CD4-positive, alpha-beta T cell treated with Interleukin-2 at 100 ng/mL for 4 hours (primary cell): Measurements from ENCODE around the gene CYGB.

ENCODE experiments used
- DNase-seq: peaks from one replicate; pipeline ENCODE4 v3.0.0-alpha.2; 2020; ENCODE audit warnings: low spot score

CYGB gene

DNA sequence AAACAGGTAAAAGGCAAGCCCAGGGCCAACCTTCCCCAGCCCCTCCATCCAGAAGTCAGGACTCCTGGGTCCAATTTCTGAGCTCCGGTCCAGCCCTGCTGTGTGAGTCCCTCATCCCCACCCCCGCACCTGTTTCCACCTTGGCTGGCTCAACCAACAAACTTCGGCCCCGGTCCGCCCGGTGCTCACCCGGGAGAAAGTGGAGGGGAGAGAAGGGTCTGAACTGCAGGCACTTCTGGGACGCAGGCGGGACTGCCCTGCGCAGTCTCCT lies 36.8 kb downstream of the CYGB start:
- DNase-seq, result no peak

GRCh38 chr17:76500074-76500746 lies 37.3 kb downstream of the CYGB start:
- DNase-seq, result no peak

GRCh38 chr17:76499267-76499667 lies 38.2 kb downstream of the CYGB start:
- no peak for DNase-seq

DNA sequence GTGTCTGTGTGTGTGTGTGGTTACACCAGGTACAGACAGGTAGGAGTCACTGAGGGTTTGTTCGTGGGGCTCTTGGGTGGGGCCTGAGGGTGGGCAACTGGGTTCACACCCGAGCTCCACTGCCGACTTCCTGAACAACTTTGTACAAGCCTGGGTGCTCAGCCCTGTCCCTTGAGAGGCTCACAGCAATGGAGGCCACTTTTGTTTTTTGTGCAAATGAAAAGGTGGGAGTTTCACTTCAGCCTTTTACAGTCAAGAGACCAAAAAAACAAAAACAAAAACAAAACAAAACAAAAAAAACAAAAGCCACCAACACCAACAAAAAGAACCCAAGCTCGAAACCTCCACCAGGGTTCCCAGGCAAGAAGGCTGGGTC lies 38.6 kb downstream of the CYGB start:
- peak; percentile 26 for DNase-seq

DNA sequence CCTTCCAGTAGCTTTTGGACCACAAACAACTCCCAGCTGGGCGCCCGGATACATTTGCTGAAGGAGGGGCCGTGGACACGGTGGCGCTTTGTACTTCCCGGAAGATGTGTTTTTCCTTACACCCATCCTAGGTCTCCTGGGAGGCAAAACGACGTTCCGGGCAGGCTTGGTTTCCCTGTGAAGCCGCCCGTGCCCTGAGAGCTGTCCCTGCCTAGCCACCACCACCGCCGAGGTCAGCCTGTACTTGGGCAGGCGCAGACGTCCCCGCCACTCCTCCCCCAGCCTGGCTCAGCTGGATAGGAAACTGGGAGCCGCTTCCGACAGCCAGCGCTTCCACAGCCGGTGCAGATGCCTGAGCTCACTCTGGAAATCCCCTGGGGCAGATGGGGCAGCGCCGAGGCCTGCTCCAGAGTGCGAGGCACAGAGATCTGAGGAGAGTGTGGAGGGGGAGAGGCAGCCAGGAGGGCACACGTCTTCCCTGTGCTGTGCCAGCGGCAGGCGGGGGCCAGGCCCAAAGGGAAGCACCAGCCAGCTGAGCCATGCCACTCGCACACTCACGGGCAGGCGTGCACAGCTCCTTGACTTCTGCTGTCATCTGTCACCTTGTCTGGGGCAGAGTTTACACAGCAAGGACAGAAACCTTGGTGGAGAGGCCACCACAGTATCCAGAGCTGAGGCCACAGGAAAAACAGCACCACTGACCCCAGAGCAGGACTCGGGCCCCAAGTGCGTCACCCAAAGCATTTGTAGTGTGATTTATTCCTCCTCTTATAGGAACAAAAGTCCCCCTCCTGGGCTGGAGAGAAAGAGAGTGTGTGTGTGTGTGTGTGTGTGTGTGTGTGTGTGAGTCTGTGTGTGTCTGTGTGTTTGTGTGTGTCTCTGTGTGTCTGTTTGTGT lies 39.3 kb downstream of the CYGB start:
- DNase-seq, result no peak

- DNase-seq, result no peak
Measured at GRCh38 chr17:76497699-76497978, 39.9 kb downstream of the CYGB start.

DNA sequence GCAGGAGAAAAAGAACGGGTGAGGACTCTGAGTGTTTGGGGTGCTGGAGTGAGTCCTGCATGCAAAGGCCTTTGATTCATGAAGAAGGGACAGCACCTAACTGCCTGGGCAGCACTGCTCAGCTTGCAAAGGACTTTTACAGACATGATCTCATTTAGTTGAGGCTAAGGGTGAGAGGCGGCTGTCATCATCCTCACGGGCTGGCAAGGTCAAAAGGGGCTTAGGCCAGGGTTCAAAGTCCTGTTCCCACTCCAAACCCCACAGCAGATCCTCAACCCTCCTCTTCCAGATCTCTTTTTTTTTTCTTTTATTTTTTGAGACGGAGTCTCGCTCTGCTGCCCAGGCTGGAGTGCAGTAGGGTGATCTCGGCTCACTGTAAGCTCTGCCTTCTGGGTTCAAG lies 41.0 kb downstream of the CYGB start:
- no peak for DNase-seq

DNA sequence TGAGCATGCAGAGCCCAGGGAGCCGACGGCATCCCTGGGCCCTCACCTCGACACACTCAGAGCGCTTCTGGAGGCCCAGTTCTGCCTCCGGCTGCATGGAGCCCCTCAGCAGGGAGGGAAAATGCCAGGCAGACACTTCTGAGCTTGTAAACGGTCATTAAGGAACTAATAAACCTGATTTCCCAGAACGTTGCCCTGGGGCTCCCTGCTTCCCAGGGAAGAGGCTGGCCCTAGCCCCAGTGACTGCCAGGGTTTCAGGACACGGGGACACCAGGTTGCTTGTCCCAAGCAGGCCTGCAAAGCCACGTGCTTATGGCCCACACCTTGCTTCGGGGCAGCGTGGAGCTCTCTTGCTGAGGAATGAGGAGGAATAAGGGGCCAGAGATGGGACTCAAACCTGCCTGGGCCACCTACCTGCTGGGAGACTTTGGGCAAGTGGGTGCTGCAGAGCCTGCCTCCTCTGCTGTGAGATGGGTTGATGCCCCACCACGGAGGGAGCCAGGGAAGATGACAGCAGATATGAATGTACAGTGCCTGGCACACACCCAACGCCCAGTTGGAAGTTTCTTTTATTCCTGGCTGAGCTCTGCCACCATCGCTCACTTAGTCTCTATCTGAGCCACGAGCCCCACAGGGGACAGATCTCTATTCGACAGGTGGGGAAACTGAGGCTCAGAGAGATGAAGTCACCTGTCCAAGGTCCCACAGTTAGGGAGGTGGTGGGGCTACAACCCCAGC lies 41.7 kb downstream of the CYGB start:
- no peak for DNase-seq

DNA sequence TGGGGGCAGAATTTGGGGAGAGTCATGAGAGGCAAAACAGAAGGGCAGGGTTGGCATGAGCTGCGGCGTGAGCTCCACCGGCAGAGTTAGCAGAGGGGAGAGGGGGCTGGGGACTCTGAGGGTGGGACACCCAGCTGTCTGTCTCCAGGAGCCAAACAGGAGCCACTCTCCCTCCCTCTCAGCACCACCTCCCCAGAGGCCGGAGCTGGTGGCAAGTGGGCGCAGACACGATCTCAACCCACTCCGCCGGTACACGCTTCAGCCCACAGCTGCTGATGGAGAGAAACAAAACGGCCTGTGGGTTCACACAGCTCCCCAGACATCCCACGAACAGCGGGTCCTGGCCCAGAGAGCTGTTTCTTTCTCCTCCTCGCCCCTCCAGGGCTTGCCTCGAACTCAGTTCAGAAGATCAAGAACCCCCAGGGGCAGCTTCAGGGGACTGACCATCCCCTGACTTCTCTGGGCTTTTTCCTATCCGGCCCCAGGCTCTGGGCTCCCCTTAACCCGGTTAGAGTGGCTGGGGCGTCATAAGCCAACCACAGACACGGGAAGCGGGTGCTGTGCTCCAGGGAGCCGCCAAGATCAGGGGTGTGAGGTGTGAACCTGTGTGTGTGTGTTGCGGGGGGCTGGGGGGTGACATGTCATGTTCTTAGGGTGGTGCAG lies 43.9 kb downstream of the CYGB start:
- DNase-seq, result peak; percentile 37

GRCh38 chr17:76492989-76493501 lies 44.5 kb downstream of the CYGB start:
- peak; percentile 38 for DNase-seq

DNA sequence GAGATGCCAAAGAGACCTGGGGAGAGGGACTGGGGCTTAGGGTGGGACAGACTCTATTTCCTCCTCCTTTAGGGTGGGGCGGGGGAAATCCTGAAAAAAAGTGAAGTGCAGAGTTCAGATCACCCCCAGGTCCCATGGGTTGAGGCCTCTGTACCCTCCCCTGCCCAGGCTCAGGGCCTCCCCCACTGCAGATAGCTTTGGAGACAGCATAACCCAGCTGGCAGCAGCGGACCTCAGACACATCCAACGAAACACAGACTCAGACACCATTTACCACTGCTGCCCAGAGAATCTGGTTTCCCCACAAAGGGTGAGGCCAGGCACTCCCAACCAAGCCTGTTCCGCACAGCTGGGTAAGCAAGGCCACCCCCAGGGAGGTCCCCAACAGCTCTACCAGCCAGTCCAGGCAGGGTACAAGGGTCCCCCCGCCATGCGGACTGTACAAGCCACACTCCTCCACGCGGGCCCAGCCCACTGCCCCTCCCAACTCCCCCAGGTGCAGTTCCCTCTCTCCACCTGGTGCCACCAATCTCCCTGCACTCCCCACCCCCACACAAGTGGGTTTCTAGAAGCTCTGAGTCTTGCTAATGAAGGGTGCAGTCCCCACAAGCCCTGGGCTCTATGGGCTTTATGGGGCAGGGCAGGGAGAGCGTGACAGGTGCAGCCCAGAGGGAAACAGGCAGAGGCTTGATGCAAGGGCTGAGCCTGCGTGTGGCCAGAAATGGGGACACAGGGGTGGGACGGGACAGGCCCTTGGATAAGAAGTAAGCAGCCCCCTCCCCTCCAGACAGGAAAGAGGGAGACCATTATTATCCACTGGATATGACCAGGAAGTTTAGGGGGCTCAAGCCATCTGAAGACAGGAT lies 45.2 kb downstream of the CYGB start:
- DNase-seq, result no peak

DNA sequence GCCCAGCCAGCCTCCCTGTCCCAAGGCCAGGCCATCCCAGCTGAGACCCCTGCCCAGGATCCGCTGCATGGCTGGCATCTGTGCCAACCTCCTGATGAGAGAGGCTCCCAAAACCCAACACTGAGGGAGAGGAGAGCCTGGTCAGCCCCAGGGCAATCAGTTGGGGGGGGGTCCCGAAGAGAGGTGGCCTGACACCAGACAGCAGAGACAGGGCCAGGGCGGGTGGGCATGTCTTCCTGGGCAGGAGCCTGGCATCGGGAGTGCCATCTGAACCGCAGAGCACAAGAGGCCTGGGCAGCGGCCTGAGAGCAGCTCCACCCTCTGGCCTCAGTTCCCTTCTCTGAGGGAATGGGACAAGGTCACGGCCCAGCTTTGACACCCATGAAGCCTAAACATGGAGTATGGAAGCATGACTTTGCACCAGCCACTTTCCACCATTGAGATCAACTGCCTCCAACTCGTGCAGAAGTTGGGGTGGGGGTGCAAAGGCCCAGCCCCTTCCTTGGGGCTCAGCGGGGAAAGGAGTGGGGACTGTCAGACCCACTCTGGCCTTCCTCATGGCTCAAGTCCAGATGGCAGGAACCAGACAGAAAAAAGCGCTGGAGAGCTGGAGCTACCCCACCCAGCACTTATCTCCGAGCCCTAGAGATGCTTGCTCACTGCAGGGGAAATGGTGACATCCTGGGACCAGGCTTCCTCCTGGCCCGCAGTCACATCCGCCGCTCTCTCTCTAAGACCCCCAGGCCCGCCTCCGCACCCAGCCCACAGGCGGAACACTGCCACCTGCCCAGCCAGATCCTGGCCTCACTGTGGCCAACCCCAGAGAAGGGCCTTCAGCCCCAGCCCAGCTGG lies 46.0 kb downstream of the CYGB start:
- no peak for DNase-seq

GRCh38 chr17:76490112-76490710 lies 47.3 kb downstream of the CYGB start:
- no peak for DNase-seq

DNA sequence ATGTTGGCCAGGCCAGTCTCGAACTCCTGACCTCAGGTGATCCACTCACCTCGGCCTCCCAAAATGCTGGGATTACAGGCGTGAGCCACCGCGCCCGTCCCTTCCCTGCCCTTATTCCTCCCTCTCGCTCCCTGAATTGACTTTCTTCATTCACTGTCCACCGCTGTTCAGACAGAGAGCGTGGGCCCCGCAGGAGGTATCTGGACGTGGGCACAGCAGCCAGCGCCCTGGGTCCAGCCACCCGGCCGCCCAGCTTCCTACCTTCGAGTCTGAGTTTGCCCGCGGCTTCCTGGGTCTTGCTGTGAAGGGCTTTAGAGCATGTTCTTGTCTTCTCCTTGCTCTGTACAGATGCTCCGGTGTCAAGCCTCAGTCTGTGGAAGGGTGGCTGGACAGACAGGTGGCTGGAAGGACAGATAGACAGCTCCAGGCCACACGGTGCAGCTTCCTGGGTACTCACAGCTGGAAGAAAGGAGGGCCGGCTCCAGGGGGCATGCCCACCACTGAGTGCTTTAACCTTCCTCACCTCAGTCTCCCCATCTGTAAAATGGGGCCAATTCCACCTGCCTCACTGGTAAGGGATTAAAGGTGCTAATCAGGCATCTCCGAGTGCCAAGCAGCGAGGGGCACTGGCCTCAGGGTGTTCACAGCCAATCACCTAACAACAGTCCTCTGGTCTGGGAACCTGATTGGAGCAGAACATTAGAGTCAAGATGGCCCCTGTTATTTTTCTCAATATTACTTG lies 49.9 kb downstream of the CYGB start:
- DNase-seq, result no peak

DNA sequence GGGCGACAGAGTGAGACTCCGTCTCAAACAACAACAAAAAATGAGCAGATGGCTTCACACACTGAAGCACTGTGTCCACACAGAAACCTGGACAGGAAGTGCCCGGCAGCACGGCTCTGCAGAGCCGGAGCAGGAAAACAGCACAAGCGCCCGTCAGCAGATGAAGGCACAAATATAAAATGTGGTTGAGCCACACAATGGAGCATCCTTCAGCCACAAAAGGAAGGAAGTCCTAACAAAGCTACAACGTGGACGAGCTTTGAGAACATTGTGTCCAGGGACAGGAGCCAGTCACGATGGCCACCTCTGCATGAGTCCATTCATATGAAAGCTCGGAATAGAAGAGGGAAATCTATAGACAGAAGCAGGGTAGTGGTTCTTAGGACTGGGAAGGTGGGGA lies 51.9 kb downstream of the CYGB start:
- no peak for DNase-seq

DNA sequence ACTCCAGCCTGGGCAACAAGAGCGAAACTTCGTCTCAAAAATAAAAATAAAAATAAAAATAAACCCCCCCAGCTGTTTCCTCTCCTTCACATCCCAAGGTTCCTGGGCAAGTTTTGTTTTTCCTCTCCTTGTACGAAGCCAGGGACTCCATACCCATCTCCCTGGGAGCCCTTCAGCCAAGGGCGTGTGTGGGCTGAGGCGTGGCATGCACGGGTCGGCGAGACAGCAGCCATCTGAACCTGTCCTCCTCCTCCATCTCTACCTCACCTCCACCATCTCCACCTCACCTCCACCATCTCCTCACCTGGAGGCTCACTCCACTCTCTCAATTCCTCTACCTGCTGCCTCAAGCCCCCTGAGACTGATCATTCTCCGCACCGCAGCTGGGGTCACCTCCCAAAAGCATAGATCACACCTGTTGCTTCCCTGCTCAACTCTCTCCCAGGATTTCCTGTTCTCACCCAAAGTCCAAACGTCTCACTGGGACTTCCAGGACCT lies 53.2 kb downstream of the CYGB start:
- DNase-seq, result no peak

GRCh38 chr17:76481071-76481655 lies 56.3 kb downstream of the CYGB start:
- DNase-seq, result no peak

- DNase-seq, result no peak
Measured at GRCh38 chr17:76480632-76481031, 56.9 kb downstream of the CYGB start.

- DNase-seq, result no peak
Measured at GRCh38 chr17:76479515-76480060, 57.9 kb downstream of the CYGB start.
